PFSK-1 (cell line): ENCODE data around the gene UBE3B.

Experiments
- FOXP2 ChIP-seq: optimal IDR thresholded peaks from 2 replicates; pipeline ENCODE3; 2011; ENCODE audit warnings: borderline replicate concordance, control low read depth, inconsistent platforms; ENCODE audit not compliant: insufficient read depth; ENCODE audit errors: extremely low read length, extremely low read depth
- POLR2AphosphoS5 ChIP-seq: IDR thresholded peaks from 2 replicates; pipeline ENCODE4 v1.6.1; 2012; ENCODE audit warnings: low read depth, mild to moderate bottlenecking, control low read depth, low read length, moderate library complexity
- REST ChIP-seq, 2 experiments: IDR thresholded peaks; 2 replicates each; pipeline versions ENCODE4 v1.6.1 to v1.8.0; 2011 to 2012; ENCODE audit warnings: low read depth in 2 of 2, low read length in 2 of 2, control low read depth in 1 of 2, inconsistent platforms in 1 of 2, mild to moderate bottlenecking in 1 of 2, moderate library complexity in 1 of 2; ENCODE audit not compliant: insufficient read depth in 1 of 2
- SIN3A ChIP-seq: IDR thresholded peaks from 2 replicates; pipeline ENCODE4 v1.6.1; 2012; ENCODE audit warnings: mild to moderate bottlenecking, low read length, moderate library complexity, borderline replicate concordance; ENCODE audit not compliant: insufficient read depth
- TAF1 ChIP-seq: IDR thresholded peaks from 2 replicates; pipeline ENCODE4 v1.6.1; 2012; ENCODE audit warnings: low read length, control low read depth, borderline replicate concordance; ENCODE audit not compliant: insufficient read depth

GRCh38 chr12:109448272-109448671 lies 29.2 kb upstream of the UBE3B start:
- no peak for TF ChIP-seq TAF1
- no peak for TF ChIP-seq SIN3A
- TF ChIP-seq POLR2AphosphoS5: no peak
- TF ChIP-seq REST (IDR thresholded peaks at IDR 0.05; ENCODE audit: insufficient read depth in 1 of 2, low read depth in 2 of 2, low read length in 2 of 2): no peak
- TF ChIP-seq FOXP2: no peak
